Adrenal gland (tissue), 5 donors: ENCODE data around the gene WDR70.

ENCODE experiments used
- POLR2A ChIP-seq, 2 donors: fragments of 450-650 bp; IDR thresholded peaks; one replicate each; pipeline ENCODE4 v1.6.1; 2017; ENCODE audit warnings: antibody characterized with exemption in 2 of 2, mild to moderate bottlenecking in 2 of 2, moderate library complexity in 1 of 2
- TF ChIP-seq, protein P1 (sequence below), 6 experiments: fragments of 450-650 bp in 4 of 6; fragments of 200-600 bp in 2 of 6; sonication (generic) in 1 of 6; IDR thresholded peaks; 1 replicate in 5 of 6; 2 replicates in 1 of 6; pipeline versions ENCODE4 v1.5.1 to v1.8.0; 2016 to 2021; ENCODE audit warnings: antibody characterized with exemption in 6 of 6, mild to moderate bottlenecking in 2 of 6, moderate library complexity in 1 of 6
- donor health status: DM: no; HTN: no; CAD: no.

DNA sequence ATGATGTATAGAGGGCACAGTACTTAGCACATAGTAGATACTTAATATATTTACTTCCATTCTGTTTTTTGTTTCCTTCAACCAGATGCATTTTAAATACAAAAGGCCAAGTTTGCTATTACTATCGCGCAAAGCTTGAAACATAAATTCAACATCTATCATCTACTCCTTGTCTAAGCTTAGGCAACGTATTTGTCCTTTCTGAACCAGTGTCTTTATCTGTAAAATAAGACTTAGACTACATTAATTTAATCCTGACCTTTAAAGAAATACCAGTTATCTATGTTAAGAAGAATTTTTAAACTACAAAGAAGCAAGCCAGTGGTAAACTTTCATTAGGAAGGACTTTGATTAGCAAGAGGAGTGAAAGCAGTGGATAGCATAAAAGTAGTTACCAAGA lies 173.0 kb downstream of the WDR70 start:
- no peak for TF ChIP-seq POLR2A (IDR thresholded peaks at IDR 0.05)
- TF ChIP-seq, protein P1, sequence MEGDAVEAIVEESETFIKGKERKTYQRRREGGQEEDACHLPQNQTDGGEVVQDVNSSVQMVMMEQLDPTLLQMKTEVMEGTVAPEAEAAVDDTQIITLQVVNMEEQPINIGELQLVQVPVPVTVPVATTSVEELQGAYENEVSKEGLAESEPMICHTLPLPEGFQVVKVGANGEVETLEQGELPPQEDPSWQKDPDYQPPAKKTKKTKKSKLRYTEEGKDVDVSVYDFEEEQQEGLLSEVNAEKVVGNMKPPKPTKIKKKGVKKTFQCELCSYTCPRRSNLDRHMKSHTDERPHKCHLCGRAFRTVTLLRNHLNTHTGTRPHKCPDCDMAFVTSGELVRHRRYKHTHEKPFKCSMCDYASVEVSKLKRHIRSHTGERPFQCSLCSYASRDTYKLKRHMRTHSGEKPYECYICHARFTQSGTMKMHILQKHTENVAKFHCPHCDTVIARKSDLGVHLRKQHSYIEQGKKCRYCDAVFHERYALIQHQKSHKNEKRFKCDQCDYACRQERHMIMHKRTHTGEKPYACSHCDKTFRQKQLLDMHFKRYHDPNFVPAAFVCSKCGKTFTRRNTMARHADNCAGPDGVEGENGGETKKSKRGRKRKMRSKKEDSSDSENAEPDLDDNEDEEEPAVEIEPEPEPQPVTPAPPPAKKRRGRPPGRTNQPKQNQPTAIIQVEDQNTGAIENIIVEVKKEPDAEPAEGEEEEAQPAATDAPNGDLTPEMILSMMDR (IDR thresholded peaks at IDR 0.05) = no peak
